Right atrium auricular region (tissue), 2 donors: Measurements from ENCODE around the gene RFTN2. TPM values are rescaled to one million over a fixed set of nuclear protein-coding genes. Genes with fewer than 3 reads are reported as not detected.

ENCODE experiments used
- DNase-seq: peaks from one replicate; pipeline ENCODE4 v3.0.0-alpha.2; 2019; ENCODE audit warnings: low spot score
- H3K27ac ChIP-seq, 2 donors: fragments of 200-600 bp; sonication (generic); 1 replicate in 1 of 2; 2 replicates in 1 of 2; pipeline ENCODE4 v1.5.1; 2016 to 2019
- H3K27me3 ChIP-seq, 2 donors: fragments of 200-600 bp; sonication (generic); one replicate each; pipeline versions ENCODE4 v1.5.1 to v1.6.0; 2017 to 2019
- H3K36me3 ChIP-seq: fragments of 200-600 bp; sonication (generic); one replicate; pipeline ENCODE4 v1.5.1; 2016
- H3K4me1 ChIP-seq, 2 donors: fragments of 200-600 bp; sonication (generic); one replicate each; pipeline versions ENCODE4 v1.5.1 to v1.6.0; 2017 to 2019
- H3K4me3 ChIP-seq, 2 donors: fragments of 200-600 bp; sonication (generic); 1 replicate in 1 of 2; 2 replicates in 1 of 2; pipeline ENCODE4 v1.5.1; 2017 to 2019; ENCODE audit warnings: mild to moderate bottlenecking in 1 of 2, moderate library complexity in 1 of 2
- H3K9me3 ChIP-seq, 2 donors: fragments of 200-600 bp; sonication (generic); one replicate each; pipeline ENCODE4 v1.5.1; 2019
- CTCF ChIP-seq, 2 donors: fragments of 200-600 bp; sonication (generic); IDR thresholded peaks; one replicate each; pipeline ENCODE4 v1.5.1; 2019; ENCODE audit warnings: antibody characterized with exemption in 2 of 2
- total RNA-seq, 2 donors: library from RNA; depleted of rRNA; stranded (reverse); fragments of >200 nt; gene quantifications; one replicate each; pipeline ENCODE4 v1.1.0, GENCODE V29; 2016

RFTN2 gene
- total RNA-seq, 2 donors from 2014 or later: 4.5 to 11.6 TPM

GRCh38 chr2:197604117-197604860, 71.1 kb downstream of the RFTN2 start:
- H3K4me3 ChIP-seq: no peak overlapping the region
- no peak for DNase-seq
- no peak overlapping the region for H3K27ac ChIP-seq
- no peaks in the 10 kb centered on the region for H3K9me3 ChIP-seq
- H3K27me3 ChIP-seq: no peaks in the 10 kb centered on the region
- H3K4me1 ChIP-seq: no peaks in the 10 kb centered on the region
- no peak for TF ChIP-seq CTCF (IDR thresholded peaks at IDR 0.05)
- H3K36me3 ChIP-seq: no peaks in the 10 kb centered on the region

DNA sequence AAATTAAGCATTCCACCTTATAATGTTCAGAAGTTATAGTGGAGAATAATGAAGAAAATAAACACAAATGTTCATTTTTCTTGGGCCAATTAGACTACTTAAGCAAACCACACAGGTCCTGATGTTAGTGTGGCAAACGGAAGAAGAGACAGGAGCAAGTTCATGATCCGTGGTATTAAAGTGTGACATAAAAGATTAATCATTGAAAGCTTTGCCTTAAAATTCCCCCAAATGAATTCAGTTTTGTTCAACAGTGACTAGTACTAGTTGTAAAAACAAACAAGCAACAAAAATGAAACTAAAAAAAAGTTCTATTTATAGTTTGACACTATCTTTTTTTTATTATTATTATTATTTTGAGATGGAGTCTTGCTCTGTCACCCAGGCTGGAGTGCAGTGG, 73.7 kb downstream of the RFTN2 start:
- Histone ChIP-seq H3K27ac (no peak overlapping the region), H3K4me1 (no peaks in the 10 kb centered on the region), H3K27me3 (no peaks in the 10 kb centered on the region), H3K36me3 (no peaks in the 10 kb centered on the region), H3K9me3 (no peaks in the 10 kb centered on the region), H3K4me3 (no peak overlapping the region)
- DNase-seq: no peak
- TF ChIP-seq CTCF (IDR thresholded peaks at IDR 0.05): no peak

- H3K27ac ChIP-seq: no peak overlapping the region
- no peak for TF ChIP-seq CTCF (IDR thresholded peaks at IDR 0.05)
- H3K36me3 ChIP-seq: no peaks in the 10 kb centered on the region
- H3K4me1 ChIP-seq: no peaks in the 10 kb centered on the region
- H3K27me3 ChIP-seq: no peaks in the 10 kb centered on the region
- no peaks in the 10 kb centered on the region for H3K9me3 ChIP-seq
- no peak overlapping the region for H3K4me3 ChIP-seq
- no peak for DNase-seq
Measured at GRCh38 chr2:197600306-197600705, 75.1 kb downstream of the RFTN2 start.

- no peak overlapping the region for H3K27ac ChIP-seq
- H3K4me3 ChIP-seq: no peak overlapping the region
- H3K36me3 ChIP-seq: no peaks in the 10 kb centered on the region
- no peaks in the 10 kb centered on the region for H3K4me1 ChIP-seq
- no peaks in the 10 kb centered on the region for H3K9me3 ChIP-seq
- no peaks in the 10 kb centered on the region for H3K27me3 ChIP-seq
- peak in 1 of 2 donors; percentile 33 for TF ChIP-seq CTCF (IDR thresholded peaks at IDR 0.05)
- DNase-seq: no peak
Measured at GRCh38 chr2:197599285-197599965, 76.0 kb downstream of the RFTN2 start.

DNA sequence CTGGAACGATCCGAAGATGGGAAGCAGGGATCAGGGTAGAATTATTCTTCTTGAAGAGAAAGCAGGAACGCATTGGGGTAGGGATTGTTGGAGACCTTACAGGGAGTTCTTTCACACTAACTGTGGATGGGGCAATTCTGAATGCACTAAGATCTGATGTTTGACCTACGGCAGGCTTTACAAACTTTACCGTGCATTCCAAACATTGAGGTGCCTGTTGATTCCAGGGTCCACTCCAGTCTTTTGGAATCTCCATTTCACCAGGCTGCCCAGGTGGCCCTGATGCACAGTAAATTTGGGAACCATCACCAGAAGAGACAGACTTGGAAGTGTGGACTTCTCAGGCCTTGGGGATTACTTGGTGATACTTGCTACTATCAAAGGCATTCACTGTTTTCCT, 76.9 kb downstream of the RFTN2 start:
- TF ChIP-seq CTCF (IDR thresholded peaks at IDR 0.05): no peak
- H3K27ac ChIP-seq: no peak overlapping the region
- no peaks in the 10 kb centered on the region for H3K36me3 ChIP-seq
- no peak overlapping the region for H3K4me3 ChIP-seq
- DNase-seq: no peak
- H3K9me3 ChIP-seq: no peaks in the 10 kb centered on the region
- no peaks in the 10 kb centered on the region for H3K27me3 ChIP-seq
- H3K4me1 ChIP-seq: no peaks in the 10 kb centered on the region
